GM19023 (cell line): ENCODE results near the gene BRCC3.
"Not testable (repeated sequence)": the region's sequence is repeated elsewhere in the genome, so short reads cannot be mapped to it uniquely, and the experiment has no call there.

ENCODE experiments used
- ATAC-seq: cut with Tn5 transposase; IDR thresholded peaks from one replicate; pipeline ENCODE4 v1.9.1; 2021; ENCODE audit warnings: mild to moderate bottlenecking, moderate library complexity; ENCODE audit not compliant: unreplicated experiment

BRCC3 gene

DNA sequence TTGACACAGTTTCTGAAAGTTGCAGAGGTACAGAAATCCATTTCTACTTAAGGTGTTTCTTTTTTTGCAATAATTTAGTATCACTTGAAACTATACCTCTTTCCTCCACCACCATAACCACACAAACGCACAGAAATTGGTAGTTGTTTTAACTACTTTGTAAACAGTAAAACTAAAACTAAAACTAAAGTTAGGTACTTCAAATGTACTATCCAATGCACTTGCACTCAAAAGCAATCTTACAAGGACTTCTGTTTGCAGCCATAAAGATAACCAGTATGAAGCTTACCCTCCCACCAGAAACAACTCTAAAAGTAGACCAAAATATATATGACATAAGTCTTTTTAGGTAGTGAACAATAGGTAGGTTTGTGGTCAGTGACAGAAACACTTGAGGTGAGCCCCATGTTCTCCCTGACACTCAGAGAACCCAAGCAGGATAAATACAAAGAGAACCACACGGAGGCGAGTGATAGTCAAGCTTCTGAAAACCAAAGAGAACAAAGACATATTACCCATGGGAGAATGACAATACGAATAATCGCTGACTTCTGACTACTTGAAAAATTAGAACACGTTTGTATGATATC is 72.7 kb downstream of the BRCC3 start:
- no peak for ATAC-seq

DNA sequence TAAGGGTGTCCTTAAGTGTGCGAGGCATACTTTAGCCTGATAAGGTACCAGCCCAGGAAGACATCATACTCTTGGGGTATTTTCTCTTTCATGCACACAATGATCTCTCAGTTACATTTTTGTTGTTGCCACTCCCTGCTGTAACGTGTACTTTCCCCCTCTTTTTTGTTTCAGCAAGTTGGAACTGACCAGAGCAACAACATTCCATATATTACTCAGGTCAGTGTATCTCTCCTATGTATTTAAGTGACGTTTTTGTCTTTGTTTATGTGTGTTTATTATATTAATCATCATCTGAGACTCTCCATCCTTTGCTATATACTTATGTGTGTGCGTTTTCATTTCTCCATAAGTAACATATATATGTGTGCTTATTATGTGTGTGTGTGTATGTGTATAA is 73.6 kb downstream of the BRCC3 start:
- ATAC-seq: no peak

DNA sequence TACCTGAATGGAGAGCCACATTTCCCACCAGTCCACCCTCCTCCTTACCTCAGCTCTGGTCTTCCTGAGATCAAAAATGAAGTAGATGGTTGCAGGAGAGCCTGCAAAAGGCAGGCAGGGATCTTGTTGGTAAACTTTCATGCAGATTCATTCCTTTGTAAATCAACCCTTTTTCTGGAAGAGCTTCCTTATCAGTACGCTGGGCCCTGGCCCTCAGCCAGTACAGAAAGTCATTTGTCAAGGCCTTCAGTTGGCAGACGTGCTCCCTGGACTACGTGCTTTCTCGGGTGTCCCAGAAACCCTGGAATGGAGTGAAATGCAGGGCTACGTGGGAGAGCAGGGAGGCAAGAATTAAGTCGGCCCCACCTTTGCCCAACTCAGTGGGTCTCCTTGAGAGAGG is 76.3 kb downstream of the BRCC3 start:
- not testable (repeated sequence) for ATAC-seq

DNA sequence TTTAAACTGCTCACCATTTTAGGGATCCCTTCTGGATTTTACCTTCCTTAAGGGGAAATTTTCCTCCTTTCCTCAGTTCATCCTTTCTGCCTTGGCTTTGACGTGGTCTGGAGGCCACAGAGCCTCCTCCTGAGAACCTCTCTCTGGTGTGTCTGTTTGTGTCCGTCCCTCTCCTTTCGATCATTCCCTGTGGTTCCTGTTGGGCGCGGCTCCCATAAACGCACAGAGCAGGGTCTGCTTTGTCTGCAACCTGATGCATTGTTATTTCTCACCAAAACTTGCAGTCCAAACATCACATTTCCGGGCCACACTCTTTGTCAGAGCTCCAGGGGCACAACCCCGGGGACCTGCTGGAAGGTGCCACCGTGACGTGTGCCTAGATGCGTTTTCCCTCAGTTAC is 76.9 kb downstream of the BRCC3 start:
- not testable (repeated sequence) for ATAC-seq

DNA sequence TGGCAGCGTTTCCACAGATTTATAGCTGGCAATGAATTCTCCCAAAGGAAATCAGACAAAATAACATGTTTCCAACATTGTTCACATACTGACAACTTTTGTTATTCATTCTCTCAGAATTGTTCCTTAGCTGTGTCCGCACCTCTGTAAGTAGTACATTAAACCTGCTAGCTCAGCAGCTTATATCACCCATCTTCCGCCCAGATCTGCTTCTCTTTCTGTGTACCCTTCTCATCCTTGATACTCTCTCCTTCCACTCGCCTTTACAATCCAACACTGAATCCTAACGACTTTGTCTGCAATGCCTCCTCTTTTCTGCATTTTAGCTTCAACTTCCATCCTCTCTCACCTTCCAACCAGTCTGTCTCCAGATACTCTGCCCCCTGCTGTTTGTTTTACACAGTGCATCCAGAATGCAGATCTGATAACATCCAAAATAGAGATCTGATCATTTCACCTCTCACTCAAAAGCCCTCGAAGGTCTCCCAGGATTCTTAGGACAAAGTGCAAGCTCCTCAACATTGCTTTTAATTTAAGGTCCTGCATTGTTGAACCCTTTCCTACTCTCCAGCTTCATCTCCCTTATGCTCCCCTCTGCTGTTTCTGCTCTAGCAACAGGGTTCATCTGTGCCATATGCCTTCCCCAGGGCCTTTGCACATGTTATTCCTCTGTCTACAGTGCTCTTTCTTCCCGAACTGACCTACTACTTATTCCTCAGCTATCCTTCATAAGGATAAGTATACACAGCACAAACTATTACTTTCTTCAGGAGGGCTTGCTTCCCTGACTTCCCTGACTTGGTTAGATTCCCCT is 77.6 kb downstream of the BRCC3 start:
- ATAC-seq: no peak

DNA sequence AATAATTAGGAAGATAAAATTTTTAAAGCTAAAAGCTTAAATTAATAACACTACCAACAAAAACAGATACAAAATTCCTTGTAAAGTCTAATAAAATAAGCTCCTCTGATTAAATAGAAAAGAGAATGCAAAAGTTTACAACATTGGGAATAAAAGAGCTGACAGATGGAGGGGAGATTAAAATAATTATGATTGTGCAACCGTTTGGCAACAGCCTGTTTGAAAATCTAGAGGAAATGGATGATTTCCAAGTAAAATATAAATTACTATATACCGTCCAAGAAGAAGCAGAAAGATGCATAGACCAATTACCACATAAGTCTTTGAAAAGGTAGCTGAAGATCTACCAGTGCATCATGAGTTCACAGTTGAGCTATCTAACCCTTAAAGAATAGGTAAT is 98.6 kb downstream of the BRCC3 start:
- ATAC-seq: no peak
